ENCODE results near the gene FAM163B.
"Not testable (repeated sequence)": the region's sequence is repeated elsewhere in the genome, so short reads cannot be mapped to it uniquely, and the experiment has no call there.

Gene FAM163B

DNA sequence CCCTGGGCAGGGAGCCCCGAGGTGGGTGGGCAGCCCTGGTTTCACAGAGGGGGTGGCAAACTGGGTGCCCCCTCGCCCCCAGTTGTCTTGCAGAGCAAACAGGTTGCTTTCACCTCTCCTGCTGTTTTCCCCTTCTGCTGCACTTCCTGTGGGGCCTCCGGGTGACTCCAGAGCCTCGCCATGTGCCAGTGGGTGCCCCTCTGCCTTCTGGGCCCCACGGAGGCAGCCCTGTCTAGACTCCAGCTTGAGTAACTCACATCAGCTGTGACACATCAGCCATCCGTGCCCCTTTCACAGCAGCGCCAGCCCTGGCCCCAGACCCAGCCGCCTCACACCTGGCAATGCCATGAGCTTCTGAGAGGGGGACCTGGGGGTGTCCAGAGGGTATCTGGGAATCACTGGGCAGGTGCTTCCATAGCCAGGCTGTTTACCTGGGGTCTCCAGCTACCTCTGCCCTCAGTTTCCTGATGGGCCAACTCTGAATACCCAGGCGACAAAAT, 37.7 kb downstream of the FAM163B start:
- in situ Hi-C loops (cut with MboI; ENCODE audit: low sequenced_read_pairs), result no loop called here

DNA sequence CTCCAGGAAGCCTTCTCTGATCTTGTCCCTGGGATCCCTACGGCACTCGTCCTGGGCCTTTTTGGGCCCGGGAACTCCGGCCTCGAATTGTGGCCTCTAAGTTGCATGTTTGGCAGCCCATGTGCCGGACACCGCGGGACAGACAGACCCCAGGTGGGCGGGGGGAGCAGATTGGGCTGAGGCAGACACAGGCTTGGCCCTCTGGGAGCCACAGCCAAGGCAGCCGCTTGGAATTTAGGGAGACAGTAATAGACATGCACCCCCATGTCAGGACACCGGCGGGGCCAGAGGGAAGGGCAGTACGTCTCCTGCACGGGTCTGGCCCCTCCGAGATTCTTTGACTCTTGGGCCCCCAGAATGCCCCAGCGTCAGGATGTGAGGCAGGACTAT, 38.5 kb downstream of the FAM163B start:
- in situ Hi-C loops (cut with MboI; ENCODE audit: low sequenced_read_pairs), result no loop called here

GRCh38 chr9:133569891-133570690, 39.1 kb downstream of the FAM163B start:
- in situ Hi-C loops (cut with MboI; ENCODE audit: low sequenced_read_pairs), result no loop called here

GRCh38 chr9:133569121-133569785, 39.9 kb downstream of the FAM163B start:
- in situ Hi-C loops (cut with MboI; ENCODE audit: low sequenced_read_pairs), result no loop called here

DNA sequence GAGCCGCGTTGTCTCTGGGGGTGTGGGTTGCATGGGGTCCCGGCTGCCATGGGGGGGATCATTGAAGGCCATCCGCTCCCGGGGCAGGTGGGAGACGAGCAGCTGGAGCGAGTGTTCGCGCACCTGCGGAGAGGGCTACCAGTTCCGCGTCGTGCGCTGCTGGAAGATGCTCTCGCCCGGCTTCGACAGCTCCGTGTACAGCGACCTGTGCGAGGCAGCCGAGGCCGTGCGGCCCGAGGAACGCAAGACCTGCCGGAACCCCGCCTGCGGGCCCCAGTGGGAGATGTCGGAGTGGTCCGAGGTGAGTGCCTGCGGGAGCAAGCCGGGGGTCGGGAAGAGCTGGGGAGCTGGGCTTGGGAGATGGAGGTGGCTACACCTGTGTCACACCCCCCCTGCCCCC, 41.0 kb downstream of the FAM163B start:
- in situ Hi-C loops (cut with MboI; ENCODE audit: low sequenced_read_pairs), result no loop called here

GRCh38 chr9:133566817-133567216, 42.4 kb downstream of the FAM163B start:
- in situ Hi-C loops (cut with MboI; ENCODE audit: low sequenced_read_pairs), result no loop called here

DNA sequence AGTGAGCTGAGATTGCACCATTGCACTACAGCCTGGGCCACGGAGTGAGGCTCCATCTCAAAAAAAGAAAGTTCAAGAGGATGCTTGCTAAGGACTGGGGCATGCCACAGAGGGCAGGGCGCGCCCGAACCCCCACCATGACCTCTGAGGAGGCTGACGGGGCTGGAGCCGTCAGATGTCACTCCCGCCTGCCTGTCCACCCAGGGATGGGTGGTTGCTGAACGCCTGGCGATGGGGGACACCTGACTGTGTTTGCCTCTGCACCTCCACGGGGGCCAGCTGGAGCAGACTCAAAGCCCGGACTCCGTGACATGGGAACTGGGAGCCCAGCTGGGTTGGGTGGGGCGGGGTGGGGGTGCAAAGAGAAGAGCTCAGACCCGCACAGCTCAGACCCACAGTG, 42.8 kb downstream of the FAM163B start:
- in situ Hi-C loops (cut with MboI; ENCODE audit: low sequenced_read_pairs), result no loop called here

DNA sequence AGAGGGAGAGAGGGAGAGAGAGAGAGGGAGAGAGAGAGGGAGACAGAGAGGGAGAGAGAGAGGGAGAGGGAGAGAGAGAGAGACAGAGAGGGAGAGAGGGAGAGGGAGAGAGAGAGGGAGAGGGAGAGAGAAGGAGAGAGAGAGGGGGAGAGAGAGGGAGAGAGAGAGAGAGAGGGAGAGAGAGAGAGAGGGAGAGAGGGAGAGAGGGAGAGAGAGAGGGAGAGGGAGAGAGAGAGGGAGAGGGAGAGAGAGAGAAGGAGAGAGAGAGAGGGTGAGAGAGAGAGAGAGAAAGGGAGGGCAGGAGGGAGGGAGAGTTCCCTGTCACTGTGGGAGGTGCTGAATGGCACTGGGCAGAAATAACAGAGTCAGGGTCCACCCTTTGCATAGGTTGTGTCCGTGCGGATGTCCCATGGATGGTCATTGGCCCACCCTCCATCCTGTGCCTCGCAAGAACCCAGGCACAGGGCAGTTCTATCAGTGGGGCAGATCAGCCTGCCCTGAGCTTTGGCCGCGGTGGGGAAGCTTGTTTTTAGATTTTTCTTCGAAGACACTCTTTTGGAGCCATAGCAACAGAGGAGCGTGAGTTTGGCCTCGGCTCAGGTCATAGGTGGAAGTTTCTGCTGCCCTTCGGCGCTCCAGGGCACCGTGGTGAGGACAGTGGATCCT, 44.6 kb downstream of the FAM163B start:
- in situ Hi-C loops (cut with MboI; ENCODE audit: low sequenced_read_pairs), result no loop called here

- in situ Hi-C loops (cut with MboI; ENCODE audit: low sequenced_read_pairs), result not testable (repeated sequence)
Measured at GRCh38 chr9:133563814-133564213, 45.4 kb downstream of the FAM163B start.

DNA sequence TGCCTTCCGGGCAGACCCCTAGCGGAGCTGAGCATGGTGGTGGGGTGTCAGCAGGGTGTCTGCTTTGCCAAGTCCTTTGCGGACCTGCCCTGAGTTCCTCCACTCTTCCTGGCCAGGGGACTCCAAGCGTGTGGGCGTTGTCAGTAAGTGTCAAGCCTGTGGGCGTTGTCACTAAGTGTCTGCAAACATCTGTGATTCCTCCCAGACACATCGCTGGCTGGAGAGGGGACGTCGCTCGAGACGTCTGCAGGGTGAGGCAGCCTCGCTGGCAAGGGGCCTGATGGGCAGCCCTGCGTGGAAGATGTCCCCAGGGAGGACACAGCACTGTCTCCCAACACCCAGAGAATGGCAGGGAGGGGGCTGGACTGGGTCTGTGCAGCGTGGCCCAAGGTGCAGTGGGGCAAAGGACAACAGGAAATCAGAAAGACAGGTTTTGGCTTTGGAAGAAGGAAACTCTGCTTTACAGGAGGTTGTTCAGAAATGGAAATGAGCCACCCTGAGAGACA, 45.8 kb downstream of the FAM163B start:
- in situ Hi-C loops (cut with MboI; ENCODE audit: low sequenced_read_pairs), result no loop called here

- in situ Hi-C loops (cut with MboI; ENCODE audit: low sequenced_read_pairs), result no loop called here
Measured at GRCh38 chr9:133562611-133563290, 46.4 kb downstream of the FAM163B start.

DNA sequence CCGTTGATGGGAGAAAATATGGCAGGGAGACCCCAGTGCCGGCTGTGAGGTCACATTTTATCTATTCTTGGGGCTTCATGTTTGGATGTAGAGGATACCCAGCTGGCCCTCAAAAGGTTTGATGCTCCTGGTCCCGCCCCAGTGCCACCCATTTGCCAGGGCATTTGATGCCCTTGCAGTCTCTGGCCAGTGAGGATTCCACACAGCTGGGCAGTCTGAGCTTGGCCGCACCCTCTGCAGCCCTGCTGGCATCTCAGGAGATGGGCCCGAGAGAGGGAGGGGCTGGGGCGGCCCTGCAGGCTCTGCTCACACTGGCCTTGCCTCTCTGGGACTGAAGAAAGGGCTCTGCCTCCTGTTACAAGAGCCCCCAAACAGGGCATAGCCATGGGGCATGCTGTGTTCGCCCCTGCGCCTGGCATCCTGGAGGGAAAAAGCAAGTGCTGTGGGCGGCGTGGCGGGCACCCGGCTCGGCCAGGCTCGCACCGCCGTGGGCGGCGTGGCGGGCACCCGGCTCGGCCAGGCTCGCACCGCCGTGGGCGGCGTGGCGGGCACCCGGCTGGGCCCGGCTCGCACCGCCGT, 47.1 kb downstream of the FAM163B start:
- in situ Hi-C loops (cut with MboI; ENCODE audit: low sequenced_read_pairs), result no loop called here

- in situ Hi-C loops (cut with MboI; ENCODE audit: low sequenced_read_pairs), result no loop called here
Measured at GRCh38 chr9:133560944-133561343, 48.2 kb downstream of the FAM163B start.

- in situ Hi-C loops (cut with MboI; ENCODE audit: low sequenced_read_pairs), result no loop called here
Measured at GRCh38 chr9:133560311-133560710, 48.9 kb downstream of the FAM163B start.

DNA sequence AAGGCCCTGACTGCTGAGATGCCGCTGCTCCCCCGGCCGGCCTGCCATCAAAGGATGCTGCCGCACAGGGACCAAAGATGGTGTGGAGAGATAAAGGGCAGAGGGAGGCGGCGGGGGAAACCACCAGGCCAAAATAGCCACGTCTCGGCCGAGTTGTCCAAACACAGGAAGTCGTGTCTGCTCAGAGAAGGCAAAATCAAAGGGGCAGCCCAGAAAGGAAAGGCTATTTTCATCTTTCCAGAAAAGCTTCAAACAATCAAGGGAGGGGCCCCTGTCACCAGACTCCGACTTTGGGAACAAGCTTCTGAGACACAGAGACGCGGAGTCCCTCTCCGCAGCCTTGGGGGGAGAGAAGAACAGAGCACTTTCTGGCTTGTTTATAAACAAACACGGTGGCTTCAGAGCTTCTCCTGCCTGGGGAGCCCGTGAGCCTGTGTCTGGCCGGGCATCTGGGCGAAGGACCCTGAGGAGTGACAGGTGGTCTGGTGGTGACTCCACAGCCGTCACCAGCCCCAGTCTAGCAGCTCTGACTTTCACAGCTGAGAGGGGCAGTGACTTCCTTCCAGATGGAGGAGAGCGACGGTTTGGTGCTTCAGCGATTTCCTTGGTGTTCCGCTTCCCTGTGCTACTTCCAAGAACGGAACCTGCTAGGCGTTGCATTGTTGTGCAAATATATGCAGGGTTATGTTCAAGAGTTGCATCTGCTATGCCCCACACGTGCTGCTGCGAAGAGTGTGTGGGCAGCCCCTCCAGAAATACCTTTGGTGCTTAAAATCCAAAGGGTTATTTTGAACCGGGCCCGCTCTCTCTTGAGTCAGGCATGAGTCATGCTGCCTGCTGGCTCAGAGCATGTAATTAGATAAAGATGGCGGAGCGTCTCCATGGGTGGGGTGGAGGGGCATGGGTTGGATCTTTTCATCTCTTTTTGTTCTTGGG, 50.7 kb downstream of the FAM163B start:
- in situ Hi-C loops (cut with MboI; ENCODE audit: low sequenced_read_pairs), result no loop called here

- in situ Hi-C loops (cut with MboI; ENCODE audit: low sequenced_read_pairs), result no loop called here
Measured at GRCh38 chr9:133557581-133557980, 51.6 kb downstream of the FAM163B start.

DNA sequence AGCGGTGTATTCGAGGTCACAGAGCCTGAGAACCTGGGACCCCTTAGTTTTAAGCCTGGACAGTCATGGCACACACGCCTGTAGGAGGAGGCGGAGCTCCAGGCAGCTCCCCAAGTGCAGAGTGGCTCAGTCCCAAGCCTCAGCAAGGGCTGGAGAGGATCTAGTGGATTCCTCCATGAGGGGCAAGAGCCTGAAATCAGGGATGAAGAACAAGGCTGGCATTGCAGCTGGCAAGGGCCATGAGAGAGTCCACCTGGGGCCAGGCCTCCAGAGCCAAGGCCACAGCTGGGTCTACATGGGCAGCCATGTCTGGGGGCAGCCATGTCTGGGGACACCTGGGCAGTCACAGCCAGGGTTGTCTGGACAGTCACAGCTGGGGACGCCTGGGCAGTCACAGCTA, 52.8 kb downstream of the FAM163B start:
- in situ Hi-C loops (cut with MboI; ENCODE audit: low sequenced_read_pairs), result no loop called here

DNA sequence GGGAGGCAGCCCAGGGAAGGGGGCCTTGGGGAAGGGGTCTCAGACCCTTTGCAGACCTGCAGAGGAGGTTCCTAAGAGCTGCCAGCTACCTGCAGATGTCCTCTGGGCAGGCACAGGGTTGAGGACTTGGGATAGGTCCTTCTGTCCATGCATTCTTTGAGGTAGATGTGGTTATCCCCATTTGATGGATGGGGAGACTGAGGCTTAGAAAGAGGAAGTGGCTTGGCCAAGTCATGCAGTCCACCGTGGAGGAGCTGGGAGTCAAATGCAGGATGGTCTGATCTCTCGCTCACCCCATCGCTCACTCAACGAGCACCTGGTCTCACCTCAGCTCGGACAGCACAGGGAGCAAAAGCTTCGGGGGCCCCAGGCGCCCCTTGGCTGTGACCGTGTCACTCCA, 54.5 kb downstream of the FAM163B start:
- in situ Hi-C loops (cut with MboI; ENCODE audit: low sequenced_read_pairs), result no loop called here

- in situ Hi-C loops (cut with MboI; ENCODE audit: low sequenced_read_pairs), result no loop called here
Measured at GRCh38 chr9:133553973-133554713, 55.0 kb downstream of the FAM163B start.

Data from HL-60/S4 (cell line).